Measurements from ENCODE around the gene PRSS21. TPM values are rescaled to one million over a fixed set of nuclear protein-coding genes. Genes with fewer than 3 reads are reported as not detected.

PRSS21 gene
- total RNA-seq, 1 donor = 0.43 TPM

DNA sequence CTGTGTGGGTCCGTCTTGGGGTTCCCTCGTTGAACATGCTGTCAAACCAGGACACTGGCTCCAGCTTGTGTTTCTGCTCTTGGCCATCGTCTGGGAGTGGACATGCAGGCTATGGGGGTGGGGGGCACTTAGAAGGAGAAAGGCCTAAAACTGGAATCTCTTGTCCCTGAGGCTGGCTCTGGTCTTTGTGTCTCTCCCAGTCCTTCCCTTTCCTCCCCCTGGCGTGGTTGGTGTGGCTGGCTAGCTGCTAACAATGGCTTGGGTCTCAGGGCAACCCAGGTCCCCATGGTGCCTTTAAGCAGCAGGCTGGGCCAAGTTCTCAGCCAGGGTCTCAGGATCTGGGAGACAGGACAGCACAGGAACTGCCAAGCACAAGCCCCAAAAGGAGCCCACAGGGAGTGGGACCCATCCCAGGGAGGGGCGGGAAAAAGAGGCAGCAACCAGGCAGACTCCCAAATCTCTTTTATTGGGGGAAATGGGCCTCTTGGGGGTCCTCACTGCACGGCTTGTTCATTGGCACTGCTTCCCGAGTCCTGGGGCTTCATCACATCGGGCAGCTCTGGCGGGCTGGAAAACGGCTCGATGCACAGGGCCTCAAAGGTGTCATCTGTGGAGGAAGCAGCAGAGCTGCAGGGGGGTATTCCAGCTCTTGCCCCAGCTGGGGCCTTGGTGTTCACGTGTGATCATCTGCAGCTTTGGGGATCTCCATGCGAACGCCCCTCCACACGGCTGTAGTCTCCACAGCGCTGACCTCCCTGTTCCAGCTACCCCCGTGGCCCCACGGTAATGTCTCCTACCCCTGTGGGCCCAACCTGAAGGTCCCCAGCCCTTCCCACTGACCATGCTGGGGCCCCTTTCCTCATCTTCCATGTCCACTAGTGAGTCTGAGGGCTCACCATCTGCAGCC is 45.3 kb upstream of the PRSS21 start:
- no peak overlapping the region for H3K4me3 ChIP-seq (ENCODE audit: low read depth, low read length)
- no peak for TF ChIP-seq CTCF (IDR thresholded peaks at IDR 0.05; ENCODE audit: insufficient read depth, low read depth, low read length)
- DNase-seq (ENCODE audit: low read depth) = no peak

DNA sequence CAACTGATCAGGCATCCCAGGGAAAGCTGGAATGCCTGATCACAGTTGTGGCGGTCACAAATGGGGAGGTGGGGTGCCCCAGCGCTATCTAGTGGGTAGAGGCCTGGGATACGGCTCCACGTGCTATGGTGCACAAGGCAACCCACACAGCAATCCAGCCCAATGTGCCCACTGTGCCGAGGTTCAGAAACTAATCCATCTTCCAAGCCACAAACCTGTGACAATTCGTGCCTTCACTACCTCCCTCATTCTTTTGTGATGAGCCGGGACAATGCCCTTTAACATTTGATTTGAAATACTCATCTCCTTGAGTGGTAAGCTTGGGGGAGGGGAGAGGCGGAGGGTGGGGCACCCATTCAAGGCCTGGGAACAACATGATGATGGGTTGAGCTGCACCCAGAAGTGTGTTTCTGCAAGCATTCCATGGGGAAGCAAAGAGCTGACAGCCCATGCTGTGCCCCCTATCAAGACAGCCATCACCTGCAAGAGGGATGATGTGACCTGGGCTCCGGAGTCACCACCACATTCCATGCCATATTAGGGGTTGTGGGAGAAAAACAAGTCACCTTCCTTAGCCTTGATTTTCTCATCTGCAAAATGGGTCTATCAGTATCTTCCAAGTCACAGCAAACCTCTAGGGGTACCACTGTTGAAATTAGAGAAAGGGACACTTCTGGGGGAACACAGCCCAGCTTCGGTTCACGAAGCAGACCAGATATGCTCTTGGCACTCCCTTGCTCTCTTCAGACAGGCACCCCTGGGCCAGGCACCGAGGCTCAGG is 43.7 kb upstream of the PRSS21 start:
- no peak for TF ChIP-seq CTCF (IDR thresholded peaks at IDR 0.05; ENCODE audit: insufficient read depth, low read depth, low read length)
- H3K4me3 ChIP-seq (ENCODE audit: low read depth, low read length) = no peak overlapping the region
- no peak for DNase-seq (ENCODE audit: low read depth)

DNA sequence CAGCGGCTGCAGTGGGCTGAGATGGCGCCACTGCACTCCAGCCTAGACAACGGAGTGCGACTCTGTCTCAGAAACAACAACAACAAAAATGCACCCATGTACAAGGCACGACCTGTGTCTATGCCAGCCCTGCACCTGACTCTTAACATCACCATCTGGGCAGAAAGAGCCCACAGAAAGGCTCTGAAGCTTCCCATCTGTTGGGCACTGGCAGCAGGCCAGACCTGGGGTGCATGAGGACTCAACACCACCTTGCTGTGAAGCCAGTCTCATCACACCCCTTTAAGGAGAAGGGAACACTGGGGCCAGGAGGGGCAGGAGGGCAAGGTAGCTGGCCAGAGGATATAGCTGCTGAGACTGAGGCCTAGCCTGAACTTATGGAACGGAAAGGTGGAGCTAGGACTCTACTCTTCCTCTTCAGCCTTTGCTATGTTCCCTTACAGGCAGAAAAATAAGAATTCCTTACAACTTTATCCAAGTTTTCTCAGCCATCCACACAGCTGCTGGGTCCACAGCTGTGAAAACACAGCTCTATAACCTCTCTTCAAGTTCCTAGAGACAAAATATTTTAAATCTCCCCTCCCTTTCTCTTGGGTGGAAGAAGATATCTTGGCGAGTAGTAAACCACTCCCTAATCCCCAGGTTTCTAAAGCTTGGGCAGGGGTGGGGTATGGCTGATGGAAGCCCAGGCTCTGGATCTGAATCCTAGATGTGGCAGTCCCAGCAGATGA is 42.7 kb upstream of the PRSS21 start:
- no peak for DNase-seq (ENCODE audit: low read depth)

DNA sequence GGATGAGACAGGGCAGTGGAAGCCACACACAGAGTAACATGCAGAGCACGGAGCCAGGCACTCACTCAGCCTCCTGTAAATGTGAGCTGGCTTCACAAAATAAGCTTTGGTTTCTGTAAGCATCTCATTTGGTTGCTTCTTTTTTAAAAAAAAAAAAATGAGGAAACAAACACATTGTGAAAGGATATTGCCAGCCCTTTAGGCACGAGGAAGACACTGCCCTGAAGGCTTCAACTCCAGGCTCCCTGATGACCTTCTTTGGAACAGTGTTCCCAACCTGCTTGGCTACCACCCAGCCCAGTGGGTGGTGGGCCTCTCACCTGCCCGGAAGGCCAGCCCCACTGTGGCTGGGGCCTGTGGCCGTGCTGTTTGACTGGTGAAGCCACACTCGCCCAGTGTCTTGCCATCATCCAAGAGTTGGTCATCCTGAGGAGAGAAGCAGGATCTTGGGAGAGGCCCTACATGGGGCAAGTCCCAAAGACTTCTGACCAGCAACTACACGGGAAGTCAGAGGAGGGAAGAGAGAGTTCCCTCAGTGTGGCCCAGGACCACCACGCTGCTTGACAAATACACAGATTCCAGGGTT is 41.8 kb upstream of the PRSS21 start:
- DNase-seq (ENCODE audit: low read depth) = no peak
- H3K4me3 ChIP-seq (ENCODE audit: low read depth, low read length) = peak overlapping the region; percentile 88
- TF ChIP-seq CTCF (IDR thresholded peaks at IDR 0.05; ENCODE audit: insufficient read depth, low read depth, low read length) = no peak

More for the DNA sequence above, 42.7 kb upstream of the PRSS21 start:
- no peak for TF ChIP-seq CTCF (IDR thresholded peaks at IDR 0.05; ENCODE audit: insufficient read depth, low read depth, low read length)
- H3K4me3 ChIP-seq (ENCODE audit: low read depth, low read length) = no peak overlapping the region

- H3K4me3 ChIP-seq (ENCODE audit: low read depth, low read length) = peak overlapping the region; percentile 88
- no peak for DNase-seq (ENCODE audit: low read depth)
- TF ChIP-seq CTCF (IDR thresholded peaks at IDR 0.05; ENCODE audit: insufficient read depth, low read depth, low read length) = no peak
Measured at GRCh38 chr16:2775765-2776499, 41.1 kb upstream of the PRSS21 start.
